Sigmoid colon (tissue), 7 donors: ENCODE results near the gene SUOX. TPM values are rescaled to one million over a fixed set of nuclear protein-coding genes. Genes with fewer than 3 reads are reported as not detected.

Source experiments
- DNase-seq: peaks from one replicate; pipeline ENCODE4 v3.0.0-alpha.2; 2019
- H3K27ac ChIP-seq, 4 donors: fragments of 200-600 bp; sonication (generic); one replicate each; pipeline ENCODE4 v1.5.1; 2016 to 2019; ENCODE audit warnings: mild to moderate bottlenecking in 1 of 4
- H3K27me3 ChIP-seq, 3 donors: fragments of 200-600 bp; sonication (generic); one replicate each; pipeline ENCODE4 v1.5.1; 2019; ENCODE audit warnings: mild to moderate bottlenecking in 1 of 3
- H3K36me3 ChIP-seq, 4 donors: fragments of 200-600 bp; sonication (generic); one replicate each; pipeline ENCODE4 v1.5.1; 2016 to 2019
- H3K4me1 ChIP-seq, 4 donors: fragments of 200-600 bp; sonication (generic); one replicate each; pipeline ENCODE4 v1.5.1; 2017 to 2019
- H3K4me3 ChIP-seq, 4 donors: fragments of 200-600 bp; sonication (generic); one replicate each; pipeline ENCODE4 v1.5.1; 2017 to 2019; ENCODE audit warnings: mild to moderate bottlenecking in 2 of 4, moderate library complexity in 1 of 4
- H3K9me3 ChIP-seq, 4 donors: fragments of 200-600 bp in 3 of 4; sonication (generic) in 3 of 4; one replicate each; pipeline versions ENCODE4 v1.5.1 to v1.6.1; 2013 to 2019
- CTCF ChIP-seq, 4 experiments: fragments of 450-650 bp in 3 of 4; fragments of 200-600 bp in 1 of 4; IDR thresholded peaks; one replicate each; pipeline ENCODE4 v1.5.1; 2016 to 2019; ENCODE audit warnings: antibody characterized with exemption in 4 of 4, mild to moderate bottlenecking in 3 of 4, moderate library complexity in 2 of 4
- EP300 ChIP-seq, 4 donors: sonication (generic); formaldehyde crosslinking; IDR thresholded peaks; one replicate each; pipeline ENCODE4 v1.6.1; 2017; ENCODE audit warnings: antibody characterized with exemption in 4 of 4
- POLR2A ChIP-seq, 2 donors: fragments of 450-650 bp; IDR thresholded peaks; one replicate each; pipeline ENCODE4 v1.6.1; 2016; ENCODE audit warnings: antibody characterized with exemption in 2 of 2, mild to moderate bottlenecking in 2 of 2, moderate library complexity in 2 of 2
- POLR2AphosphoS5 ChIP-seq, 4 donors: sonication (generic); formaldehyde crosslinking; IDR thresholded peaks; one replicate each; pipeline ENCODE4 v1.6.1; 2017; ENCODE audit warnings: antibody characterized with exemption in 4 of 4
- WGBS, 2 donors: extraction: QIAGEN DNeasy Blood & Tissue Kit; methylation state at CpG; one replicate each; pipeline ENCODE4 v1.1.7; 2013; 5-methylcytosine and 5-hydroxymethylcytosine counted together
- intact Hi-C: fragments of 100-400 bp; cut with DNase I; formaldehyde crosslinking; loops from one replicate; pipeline ENCODE4 v1.15.1; 2023
- polyA plus RNA-seq, 3 donors: library from polyadenylated mRNA; stranded (reverse); fragments of 200-250 nt; gene quantifications; one replicate each; pipeline ENCODE4 v1.2.3, GENCODE V29; 2013
- total RNA-seq, 4 donors: library from RNA; depleted of rRNA; stranded (reverse); fragments of >200 nt; gene quantifications; one replicate each; pipeline ENCODE4 v1.1.0, GENCODE V29; 2016
- donor health status: healthy with polysubstance abuse.
- donor health status: Bipolar disorder and iron deficiency.
- donor health status: healthy.

SUOX gene
- total and polyA plus RNA-seq, 7 donors: 8.4 to 51.0 (median 20.9) TPM

GRCh38 chr12:55963760-55964159 is 33.3 kb upstream of the SUOX start:
- 85% methylated on average over 2 of the region's 2 CpGs for WGBS, 2 donors
- TF ChIP-seq EP300 (IDR thresholded peaks at IDR 0.05) (no peak), POLR2A (IDR thresholded peaks at IDR 0.05) (no peak), CTCF (IDR thresholded peaks at IDR 0.05) (no peak)
- no peak overlapping the region for H3K27ac ChIP-seq
- H3K9me3 ChIP-seq: no peaks in the 10 kb centered on the region
- DNase-seq: no peak
- H3K4me3 ChIP-seq: no peak overlapping the region
- no peaks in the 10 kb centered on the region for H3K36me3 ChIP-seq
- H3K4me1 ChIP-seq: peaks cover 0 to 19% (median 15%) of the 10 kb centered on the region in 4 donors
- intact Hi-C loops: no loop called here
- no peaks in the 10 kb centered on the region for H3K27me3 ChIP-seq

GRCh38 chr12:55965240-55965639 is 31.8 kb upstream of the SUOX start:
- 87 to 92% methylated on average over 5 of the region's 5 CpGs for WGBS, 2 donors
- intact Hi-C loops: no loop called here

DNA sequence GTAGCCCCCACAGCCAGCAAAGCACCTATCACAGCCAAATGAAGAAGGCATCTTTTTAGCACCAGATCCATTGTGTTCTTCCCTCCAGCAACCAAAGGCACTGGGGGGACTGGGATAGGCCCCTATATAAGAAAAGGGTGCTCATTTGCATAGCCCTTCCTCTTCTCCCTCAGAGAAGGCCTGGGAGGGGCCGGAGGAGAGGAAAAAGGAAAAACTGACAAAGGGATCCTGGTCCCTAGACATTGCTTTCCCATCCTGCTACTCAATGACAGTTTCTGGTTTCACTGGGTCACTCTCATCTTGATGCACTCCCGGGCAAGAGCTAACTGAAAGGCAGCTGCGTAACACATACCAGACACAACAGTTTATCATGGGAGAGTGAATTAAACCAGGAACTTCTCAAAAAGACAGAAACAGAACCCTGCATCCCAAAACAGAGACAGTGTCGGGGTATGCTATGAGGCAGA is 31.1 kb upstream of the SUOX start, which contains the start of gene PMEL:
TSS of gene PMEL (minus strand) at position 102 of the 467 bp plus-strand sequence. CDS start at position 71, 31 bp downstream.
- Histone ChIP-seq H3K4me3 (peak within 1 kb of the TSS; percentile 57 to 94 (median 72)), H3K27ac (peak within 1 kb of the TSS; percentile 73 to 89 (median 84)), H3K4me1 (peaks cover 0 to 19% (median 15%) of the 10 kb centered on the region in 4 donors), H3K27me3 (no peaks in the 10 kb centered on the region), H3K9me3 (no peaks in the 10 kb centered on the region), H3K36me3 (peaks cover 0 to 7% (median 0%) of the 10 kb centered on the region in 4 donors)
- intact Hi-C loops: loop anchor here (2.0 kb wide), 1 partner anchor 35 kb away; the partner anchor contains the start of gene DGKA
- no peak for TF ChIP-seq POLR2A (IDR thresholded peaks at IDR 0.05)
- no peak for TF ChIP-seq CTCF (IDR thresholded peaks at IDR 0.05)
- no peak for TF ChIP-seq POLR2AphosphoS5 (IDR thresholded peaks at IDR 0.05)
- TF ChIP-seq EP300 (IDR thresholded peaks at IDR 0.05): no peak
- peak; percentile 40 for DNase-seq
- WGBS, 2 donors: 5 to 15% methylated on average over 4 of the region's 4 CpGs

More at GRCh38 chr12:55965240-55965639, 31.8 kb upstream of the SUOX start:
- Histone ChIP-seq H3K27me3 (no peaks in the 10 kb centered on the region), H3K4me1 (peaks cover 0 to 19% (median 15%) of the 10 kb centered on the region in 4 donors), H3K4me3 (no peak overlapping the region), H3K36me3 (peaks cover 0 to 7% (median 0%) of the 10 kb centered on the region in 4 donors), H3K27ac (no peak overlapping the region), H3K9me3 (no peaks in the 10 kb centered on the region)
- no peak for DNase-seq
- no peak for TF ChIP-seq POLR2AphosphoS5 (IDR thresholded peaks at IDR 0.05)
- no peak for TF ChIP-seq CTCF (IDR thresholded peaks at IDR 0.05)
- TF ChIP-seq EP300 (IDR thresholded peaks at IDR 0.05): no peak
- no peak for TF ChIP-seq POLR2A (IDR thresholded peaks at IDR 0.05)

GRCh38 chr12:55966408-55967281 is 30.4 kb upstream of the SUOX start, which contains the start of gene CDK2:
Gene CDK2 (plus strand): TSS chr12:55966830. CDS start chr12:55967009, 179 bp downstream.
- intact Hi-C loops: loop anchor here (2.0 kb wide), 1 partner anchor 36 kb away; the partner anchor contains the start of gene DGKA
- H3K36me3 ChIP-seq: peaks cover 0 to 7% (median 0%) of the 10 kb centered on the region in 4 donors
- peaks cover 0 to 21% (median 15%) of the 10 kb centered on the region in 4 donors for H3K4me1 ChIP-seq
- peak within 1 kb of the TSS; percentile 73 to 89 (median 84) for H3K27ac ChIP-seq
- H3K9me3 ChIP-seq: no peaks in the 10 kb centered on the region
- H3K4me3 ChIP-seq: peak within 1 kb of the TSS; percentile 57 to 94 (median 72)
- no peaks in the 10 kb centered on the region for H3K27me3 ChIP-seq
- WGBS, 2 donors: 0 to 1% methylated on average over 45 of the region's 45 CpGs
- DNase-seq: peak; percentile 98
- TF ChIP-seq POLR2AphosphoS5 (IDR thresholded peaks at IDR 0.05): peak; percentile 80 to 91 (median 85)
- peak; percentile 50 to 55 for TF ChIP-seq POLR2A (IDR thresholded peaks at IDR 0.05)
- no peak for TF ChIP-seq CTCF (IDR thresholded peaks at IDR 0.05)
- TF ChIP-seq EP300 (IDR thresholded peaks at IDR 0.05): no peak
